ENCODE measurements around the gene C11orf91.
"Not testable (repeated sequence)": the region's sequence is repeated elsewhere in the genome, so short reads cannot be mapped to it uniquely, and the experiment has no call there.

C11orf91 gene

DNA sequence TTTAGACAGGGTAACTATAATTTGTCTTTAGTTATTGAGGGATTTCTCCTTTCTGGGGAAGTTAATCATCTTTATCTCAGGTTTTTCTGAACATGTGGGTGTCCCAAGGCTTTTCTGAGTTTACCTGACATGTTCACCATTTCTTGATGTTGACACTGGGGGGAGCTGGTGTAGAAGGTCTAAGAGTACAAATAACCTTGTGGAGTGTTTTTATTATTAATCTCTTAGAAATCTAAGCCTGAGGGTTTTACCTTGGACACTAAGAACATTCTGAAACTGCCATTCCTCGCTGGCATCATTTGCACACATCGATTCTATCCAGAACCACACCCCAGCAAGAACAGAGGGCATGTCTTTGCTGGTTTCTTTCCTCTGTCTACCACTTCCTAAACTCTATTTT, 15.6 kb upstream of the C11orf91 start:
- H3K9me3 ChIP-seq (ENCODE audit: control insufficient read depth, low read length): no peaks in the 10 kb centered on the region
- H3K36me3 ChIP-seq (ENCODE audit: control insufficient read depth, insufficient read depth, low read length): peaks cover 7% of the 10 kb centered on the region
- peaks cover 27% of the 10 kb centered on the region for H3K4me1 ChIP-seq (ENCODE audit: control insufficient read depth, insufficient read depth, low read length)
- H3K27me3 ChIP-seq (ENCODE audit: control insufficient read depth, insufficient read depth, low read length): no peaks in the 10 kb centered on the region
- H3K9ac ChIP-seq (ENCODE audit: low read length): no peak overlapping the region
- no peak overlapping the region for H3K4me3 ChIP-seq (ENCODE audit: low read length)

DNA sequence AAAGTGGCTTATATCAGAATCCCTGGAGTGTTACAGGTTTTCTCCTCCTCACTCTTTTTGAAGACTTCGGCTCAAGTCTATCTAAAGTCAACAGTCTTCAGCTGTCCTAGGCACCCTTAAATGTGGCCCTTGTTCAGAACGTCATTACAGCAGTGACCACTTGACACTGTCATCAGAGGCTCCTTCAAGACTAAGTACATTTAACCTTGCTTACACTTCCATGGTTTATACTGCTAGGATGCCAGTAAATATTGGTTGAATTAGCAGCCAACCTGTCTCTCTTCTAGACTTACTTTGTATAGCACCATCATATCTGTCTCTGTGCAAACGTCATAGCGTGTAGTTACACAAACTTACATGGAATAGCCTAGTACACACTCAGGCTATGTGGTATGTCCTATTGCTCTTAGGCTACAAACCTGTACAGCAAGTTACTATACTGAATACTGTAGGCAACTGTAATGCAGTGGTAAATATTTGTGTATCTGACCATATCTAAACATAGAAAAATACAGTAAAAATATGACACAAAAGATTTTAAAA, 13.3 kb upstream of the C11orf91 start:
- Histone ChIP-seq H3K9me3 (ENCODE audit: control insufficient read depth, low read length) (no peaks in the 10 kb centered on the region), H3K9ac (ENCODE audit: low read length) (no peak overlapping the region), H3K4me1 (ENCODE audit: control insufficient read depth, insufficient read depth, low read length) (peaks cover 32% of the 10 kb centered on the region), H3K4me3 (ENCODE audit: low read length) (no peak overlapping the region), H3K36me3 (ENCODE audit: control insufficient read depth, insufficient read depth, low read length) (peaks cover 15% of the 10 kb centered on the region), H3K27me3 (ENCODE audit: control insufficient read depth, insufficient read depth, low read length) (no peaks in the 10 kb centered on the region)

DNA sequence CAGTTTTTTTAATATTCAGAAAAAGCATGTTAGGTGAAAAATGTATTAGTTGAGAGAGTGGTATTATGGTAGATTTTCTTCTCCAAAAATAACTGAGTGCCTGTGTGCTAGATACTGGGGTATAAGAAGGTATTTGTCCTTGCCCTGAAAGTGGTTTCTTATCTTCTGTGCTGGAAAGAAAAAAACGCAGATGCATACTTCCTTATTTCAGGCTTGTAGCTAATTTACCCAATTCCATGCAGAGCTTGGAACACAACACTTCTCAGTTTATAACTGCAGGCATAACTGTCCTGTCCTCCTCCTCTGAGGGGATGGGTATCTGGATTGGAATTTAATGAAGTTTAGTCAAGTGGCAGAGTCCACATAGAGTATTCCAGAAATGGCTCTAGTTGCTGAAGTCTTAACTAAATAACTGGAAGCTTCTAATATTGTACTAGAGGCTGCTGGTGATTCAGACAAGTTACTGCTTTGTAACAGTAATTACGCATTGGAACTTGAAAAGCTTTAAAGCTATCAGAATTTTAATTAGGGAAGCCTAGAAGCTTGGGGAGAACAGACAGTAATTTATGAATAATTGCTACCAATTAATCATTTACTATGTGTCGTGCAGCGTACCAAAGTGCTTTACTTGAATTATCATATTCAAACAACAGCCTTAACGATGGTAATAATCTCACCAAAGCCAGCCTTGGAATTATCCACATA, 12.7 kb upstream of the C11orf91 start:
- H3K4me1 ChIP-seq (ENCODE audit: control insufficient read depth, insufficient read depth, low read length): peaks cover 38% of the 10 kb centered on the region
- no peak overlapping the region for H3K4me3 ChIP-seq (ENCODE audit: low read length)
- no peaks in the 10 kb centered on the region for H3K27me3 ChIP-seq (ENCODE audit: control insufficient read depth, insufficient read depth, low read length)
- peaks cover 15% of the 10 kb centered on the region for H3K36me3 ChIP-seq (ENCODE audit: control insufficient read depth, insufficient read depth, low read length)
- no peaks in the 10 kb centered on the region for H3K9me3 ChIP-seq (ENCODE audit: control insufficient read depth, low read length)
- no peak overlapping the region for H3K9ac ChIP-seq (ENCODE audit: low read length)

GRCh38 chr11:33712436-33712835, 11.8 kb upstream of the C11orf91 start:
- H3K27me3 ChIP-seq (ENCODE audit: control insufficient read depth, insufficient read depth, low read length): no peaks in the 10 kb centered on the region
- no peak overlapping the region for H3K4me3 ChIP-seq (ENCODE audit: low read length)
- H3K36me3 ChIP-seq (ENCODE audit: control insufficient read depth, insufficient read depth, low read length): peaks cover 15% of the 10 kb centered on the region
- no peak overlapping the region for H3K9ac ChIP-seq (ENCODE audit: low read length)
- peaks cover 45% of the 10 kb centered on the region for H3K4me1 ChIP-seq (ENCODE audit: control insufficient read depth, insufficient read depth, low read length)
- H3K9me3 ChIP-seq (ENCODE audit: control insufficient read depth, low read length): no peaks in the 10 kb centered on the region

DNA sequence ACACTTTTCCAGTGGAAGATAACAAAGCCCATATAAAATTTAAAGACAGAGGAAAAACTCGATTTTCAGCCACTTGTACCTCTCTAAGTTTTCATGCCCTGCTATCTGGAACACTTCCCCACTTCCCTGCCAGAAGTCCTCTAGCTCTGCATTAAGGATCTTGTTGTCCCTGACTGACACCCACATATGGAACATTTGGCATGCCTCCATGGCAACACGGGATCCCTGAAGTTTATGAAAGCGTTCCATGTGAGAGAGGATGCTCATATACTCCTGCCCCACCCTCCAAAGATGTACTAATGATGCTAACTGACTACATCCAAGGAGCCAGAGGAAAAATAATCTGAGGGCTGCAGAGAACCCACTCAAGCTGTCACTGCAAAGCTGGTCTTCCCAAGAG, 8.8 kb upstream of the C11orf91 start:
- Histone ChIP-seq H3K27me3 (ENCODE audit: control insufficient read depth, insufficient read depth, low read length) (no peaks in the 10 kb centered on the region), H3K4me3 (ENCODE audit: low read length) (no peak overlapping the region), H3K9ac (ENCODE audit: low read length) (no peak overlapping the region), H3K9me3 (ENCODE audit: control insufficient read depth, low read length) (no peaks in the 10 kb centered on the region), H3K4me1 (ENCODE audit: control insufficient read depth, insufficient read depth, low read length) (peaks cover 46% of the 10 kb centered on the region), H3K36me3 (ENCODE audit: control insufficient read depth, insufficient read depth, low read length) (peaks cover 8% of the 10 kb centered on the region)

GRCh38 chr11:33708985-33709384, 8.4 kb upstream of the C11orf91 start:
- H3K4me1 ChIP-seq (ENCODE audit: control insufficient read depth, insufficient read depth, low read length): peaks cover 47% of the 10 kb centered on the region
- no peaks in the 10 kb centered on the region for H3K9me3 ChIP-seq (ENCODE audit: control insufficient read depth, low read length)
- H3K9ac ChIP-seq (ENCODE audit: low read length): no peak overlapping the region
- no peaks in the 10 kb centered on the region for H3K27me3 ChIP-seq (ENCODE audit: control insufficient read depth, insufficient read depth, low read length)
- H3K36me3 ChIP-seq (ENCODE audit: control insufficient read depth, insufficient read depth, low read length): peaks cover 8% of the 10 kb centered on the region
- no peak overlapping the region for H3K4me3 ChIP-seq (ENCODE audit: low read length)

GRCh38 chr11:33707831-33708230, 7.2 kb upstream of the C11orf91 start:
- not testable (repeated sequence) for H3K27me3 ChIP-seq (ENCODE audit: control insufficient read depth, insufficient read depth, low read length); H3K9ac ChIP-seq (ENCODE audit: low read length); H3K4me3 ChIP-seq (ENCODE audit: low read length); H3K36me3 ChIP-seq (ENCODE audit: control insufficient read depth, insufficient read depth, low read length); H3K9me3 ChIP-seq (ENCODE audit: control insufficient read depth, low read length)
- peaks cover 48% of the 10 kb centered on the region for H3K4me1 ChIP-seq (ENCODE audit: control insufficient read depth, insufficient read depth, low read length)

- Histone ChIP-seq H3K36me3 (ENCODE audit: control insufficient read depth, insufficient read depth, low read length) (peaks cover 8% of the 10 kb centered on the region), H3K4me3 (ENCODE audit: low read length) (no peak overlapping the region), H3K9me3 (ENCODE audit: control insufficient read depth, low read length) (no peaks in the 10 kb centered on the region), H3K27me3 (ENCODE audit: control insufficient read depth, insufficient read depth, low read length) (no peaks in the 10 kb centered on the region), H3K4me1 (ENCODE audit: control insufficient read depth, insufficient read depth, low read length) (peaks cover 55% of the 10 kb centered on the region), H3K9ac (ENCODE audit: low read length) (no peak overlapping the region)
Measured at GRCh38 chr11:33706966-33707365, 6.3 kb upstream of the C11orf91 start.

DNA sequence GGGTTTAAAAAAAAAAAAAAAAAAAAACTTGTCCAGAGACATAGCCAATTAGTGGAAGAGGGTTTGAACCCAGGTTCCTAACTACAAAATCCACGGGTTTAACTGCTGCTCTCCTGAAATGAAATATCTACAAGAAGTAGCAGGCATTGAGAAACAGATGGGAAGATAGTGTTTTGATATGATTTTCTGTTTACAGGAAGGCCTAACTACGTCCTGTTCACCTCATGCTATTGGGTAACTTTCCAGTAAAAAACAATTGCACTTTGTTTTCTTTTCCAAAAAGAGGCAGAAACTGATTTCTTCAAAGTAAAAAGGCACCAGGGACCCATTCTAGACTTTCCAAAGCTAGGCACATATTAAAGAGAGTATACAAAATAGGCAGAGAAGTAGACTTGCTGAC, 5.9 kb upstream of the C11orf91 start:
- peaks cover 60% of the 10 kb centered on the region for H3K4me1 ChIP-seq (ENCODE audit: control insufficient read depth, insufficient read depth, low read length)
- peaks cover 8% of the 10 kb centered on the region for H3K36me3 ChIP-seq (ENCODE audit: control insufficient read depth, insufficient read depth, low read length)
- H3K9ac ChIP-seq (ENCODE audit: low read length): no peak overlapping the region
- H3K4me3 ChIP-seq (ENCODE audit: low read length): no peak overlapping the region
- H3K27me3 ChIP-seq (ENCODE audit: control insufficient read depth, insufficient read depth, low read length): no peaks in the 10 kb centered on the region
- no peaks in the 10 kb centered on the region for H3K9me3 ChIP-seq (ENCODE audit: control insufficient read depth, low read length)

DNA sequence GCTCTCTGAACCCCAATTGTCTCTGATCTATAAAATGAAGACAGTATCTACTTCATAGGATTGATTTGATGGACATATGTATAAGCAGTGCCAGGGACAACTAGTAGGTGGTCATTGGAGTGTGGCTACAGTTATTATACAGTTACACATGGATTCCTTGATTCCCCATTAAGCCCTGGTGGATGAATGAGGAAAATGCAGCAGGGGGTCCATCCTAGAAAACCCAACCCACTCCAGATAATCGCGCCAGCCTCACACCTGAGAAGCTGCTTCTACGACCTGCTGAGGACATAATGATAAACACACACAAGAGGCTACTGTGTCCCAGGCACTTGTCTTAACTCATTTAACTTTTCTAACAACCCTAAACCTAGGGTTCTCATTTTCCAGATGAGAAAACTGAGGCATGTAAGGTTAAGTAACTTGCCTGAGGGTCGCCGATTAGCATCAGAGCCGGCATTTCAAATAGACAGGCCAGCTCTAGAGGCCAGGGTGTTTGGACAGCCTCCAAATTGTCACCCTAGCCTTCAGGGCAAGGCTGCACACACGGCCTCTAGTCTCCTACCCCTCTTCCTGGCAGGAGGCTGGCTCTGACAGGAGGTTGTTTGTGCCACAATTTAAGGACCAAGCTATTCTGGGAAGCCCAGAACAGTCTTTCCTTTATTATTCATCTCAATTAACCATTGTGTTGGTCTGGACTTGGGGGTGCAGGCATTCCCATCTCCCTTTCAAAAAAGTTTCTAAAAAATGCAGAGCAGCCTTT, 3.8 kb upstream of the C11orf91 start:
- Histone ChIP-seq H3K27me3 (ENCODE audit: control insufficient read depth, insufficient read depth, low read length) (no peaks in the 10 kb centered on the region), H3K9ac (ENCODE audit: low read length) (no peak overlapping the region), H3K9me3 (ENCODE audit: control insufficient read depth, low read length) (no peaks in the 10 kb centered on the region), H3K4me1 (ENCODE audit: control insufficient read depth, insufficient read depth, low read length) (peaks cover 76% of the 10 kb centered on the region), H3K4me3 (ENCODE audit: low read length) (no peak overlapping the region), H3K36me3 (ENCODE audit: control insufficient read depth, insufficient read depth, low read length) (peaks cover 1% of the 10 kb centered on the region)

- Histone ChIP-seq H3K9me3 (ENCODE audit: control insufficient read depth, low read length) (no peaks in the 10 kb centered on the region), H3K4me1 (ENCODE audit: control insufficient read depth, insufficient read depth, low read length) (peaks cover 76% of the 10 kb centered on the region), H3K27me3 (ENCODE audit: control insufficient read depth, insufficient read depth, low read length) (no peaks in the 10 kb centered on the region), H3K4me3 (ENCODE audit: low read length) (no peak overlapping the region), H3K36me3 (ENCODE audit: control insufficient read depth, insufficient read depth, low read length) (no peaks in the 10 kb centered on the region), H3K9ac (ENCODE audit: low read length) (no peak overlapping the region)
Measured at GRCh38 chr11:33703788-33704187, 3.2 kb upstream of the C11orf91 start.

DNA sequence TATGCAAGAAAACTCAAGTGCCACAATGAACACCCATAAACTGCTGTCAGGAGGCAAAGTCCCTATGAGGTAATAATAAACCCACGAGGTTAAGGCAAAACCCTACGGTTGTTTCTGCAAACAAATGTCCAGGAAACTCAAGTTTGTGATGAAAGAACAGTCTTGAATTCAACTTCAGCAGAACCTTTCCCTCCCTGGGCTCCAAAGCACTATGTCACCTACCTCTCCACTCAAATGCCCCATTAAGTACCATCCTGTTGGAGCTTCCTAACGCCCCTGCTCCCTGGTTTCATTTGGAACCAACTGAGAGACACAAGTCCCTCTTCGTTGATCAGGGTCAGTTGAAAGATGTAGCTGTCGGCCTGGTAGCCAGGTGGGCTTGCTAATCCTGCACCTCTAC, 2.6 kb upstream of the C11orf91 start:
- Histone ChIP-seq H3K36me3 (ENCODE audit: control insufficient read depth, insufficient read depth, low read length) (no peaks in the 10 kb centered on the region), H3K9ac (ENCODE audit: low read length) (no peak overlapping the region), H3K27me3 (ENCODE audit: control insufficient read depth, insufficient read depth, low read length) (no peaks in the 10 kb centered on the region), H3K9me3 (ENCODE audit: control insufficient read depth, low read length) (no peaks in the 10 kb centered on the region), H3K4me3 (ENCODE audit: low read length) (no peak overlapping the region), H3K4me1 (ENCODE audit: control insufficient read depth, insufficient read depth, low read length) (peaks cover 75% of the 10 kb centered on the region)

Data from mucosa of stomach (tissue), 1 donor.